Activated naive CD4-positive, alpha-beta T cell treated with anti-CD3 and anti-CD28 coated beads, Interleukin-2, amount 50 U/mL, for 72 hours (primary cell): Measurements from ENCODE around the gene SRSF8. TPM values are rescaled to one million over a fixed set of nuclear protein-coding genes. Genes with fewer than 3 reads are reported as not detected.

Source experiments
- ATAC-seq, 2 donors: fragments of 150-1000 bp; cut with Tn5 transposase; 2 replicates each; pipeline ENCODE4 v1.10.0; 2021; ENCODE audit warnings: mild to moderate bottlenecking in 2 of 2, moderate library complexity in 2 of 2
- DNase-seq, 2 donors: peaks; one replicate each; pipeline ENCODE4 v3.0.0; 2021 to 2022; ENCODE audit warnings: low spot score in 2 of 2
- H3K27ac Mint-ChIP-seq, 2 donors: one replicate each; pipeline ENCODE4 v1.8.0; 2022; ENCODE audit warnings: mild to moderate bottlenecking in 2 of 2, mixed read lengths in 2 of 2
- H3K36me3 Mint-ChIP-seq, 2 donors: one replicate each; pipeline ENCODE4 v1.8.0; 2022; ENCODE audit warnings: mixed read lengths in 2 of 2
- H3K9me3 Mint-ChIP-seq, 2 donors: one replicate each; pipeline ENCODE4 v1.8.0; 2022; ENCODE audit warnings: mixed read lengths in 2 of 2
- total RNA-seq, 2 donors: library from RNA; stranded (reverse); gene quantifications; one replicate each; pipeline ENCODE4 v1.2.3, GENCODE V29; 2022

Gene SRSF8
- total RNA-seq, 2 donors from 2014 or later: 19.5 to 25.4 TPM

DNA sequence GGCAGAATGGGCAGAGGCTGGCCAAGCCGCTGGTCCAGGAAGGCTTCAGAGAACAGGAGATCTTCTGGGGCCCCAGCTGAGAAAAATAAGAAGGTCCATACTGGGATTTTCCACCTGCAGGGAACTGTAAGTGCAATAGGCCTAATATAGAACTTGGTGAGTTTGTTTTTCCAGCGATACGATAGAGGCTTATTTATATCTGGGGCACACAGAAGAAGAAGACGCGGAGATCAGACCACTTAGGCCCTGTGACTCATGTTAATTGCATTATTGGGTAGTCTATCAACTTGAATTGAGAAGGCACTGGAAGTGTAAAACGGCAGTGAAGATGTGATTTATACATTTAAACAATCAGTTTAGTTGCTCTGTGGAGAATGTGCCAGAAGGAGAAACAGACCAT lies 7.7 kb upstream of the SRSF8 start:
- Mint-ChIP-seq H3K36me3 (no peaks in the 10 kb centered on the region), H3K9me3 (no peaks in the 10 kb centered on the region), H3K27ac (no peak overlapping the region)
- DNase-seq (no peak), ATAC-seq (no peak)

DNA sequence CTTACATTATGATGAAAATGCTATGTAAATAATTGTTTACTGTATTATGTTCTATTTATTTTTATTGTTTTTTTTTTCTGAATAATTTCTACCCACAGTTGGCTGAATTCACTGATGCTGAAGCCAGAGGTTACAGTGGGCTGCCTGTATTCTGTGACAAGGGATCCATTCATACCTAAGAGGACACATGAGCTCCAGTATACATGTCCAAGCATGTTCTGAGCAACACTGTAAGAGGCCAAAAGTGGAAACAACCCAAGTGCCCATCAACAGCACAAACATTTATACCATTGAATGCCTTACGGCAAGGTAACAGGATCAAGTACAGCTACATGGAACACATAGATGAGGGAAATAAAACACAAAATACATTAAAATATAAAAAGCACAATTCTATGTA lies 1.4 kb upstream of the SRSF8 start:
- H3K36me3 Mint-ChIP-seq: peaks cover 12 to 17% of the 10 kb centered on the region in 2 donors

DNA sequence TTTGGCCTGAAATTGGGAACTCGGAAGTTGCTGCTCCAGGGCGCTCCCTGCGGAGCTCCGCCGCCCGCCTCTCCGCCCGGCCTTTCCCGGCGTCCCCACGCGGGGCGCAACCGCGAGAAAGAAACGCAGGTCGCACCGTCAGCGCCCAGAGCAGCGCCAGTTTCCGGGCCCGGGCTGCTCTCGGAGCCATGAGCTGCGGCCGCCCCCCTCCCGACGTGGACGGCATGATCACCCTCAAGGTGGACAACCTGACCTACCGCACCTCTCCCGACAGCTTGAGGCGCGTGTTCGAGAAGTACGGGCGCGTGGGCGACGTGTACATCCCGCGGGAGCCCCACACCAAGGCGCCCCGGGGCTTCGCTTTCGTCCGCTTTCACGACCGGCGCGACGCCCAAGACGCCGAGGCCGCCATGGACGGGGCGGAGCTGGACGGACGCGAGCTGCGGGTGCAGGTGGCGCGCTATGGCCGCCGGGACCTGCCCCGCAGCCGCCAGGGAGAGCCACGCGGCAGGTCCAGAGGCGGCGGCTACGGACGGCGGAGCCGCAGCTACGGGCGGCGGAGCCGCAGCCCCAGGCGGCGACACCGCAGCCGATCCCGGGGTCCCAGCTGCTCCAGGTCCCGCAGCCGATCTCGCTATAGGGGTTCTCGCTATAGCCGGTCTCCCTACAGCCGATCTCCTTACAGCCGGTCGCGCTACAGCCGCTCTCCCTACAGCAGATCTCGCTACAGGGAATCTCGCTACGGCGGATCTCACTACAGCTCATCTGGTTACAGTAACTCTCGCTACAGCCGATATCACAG lies 521 bp downstream of the SRSF8 start:
- Mint-ChIP-seq H3K27ac (peak overlapping the region; percentile 94 to 97), H3K36me3 (peaks cover 12 to 23% of the 10 kb centered on the region in 2 donors), H3K9me3 (no peaks in the 10 kb centered on the region)
- ATAC-seq (peak; percentile 70 to 78), DNase-seq (peak; percentile 76 to 85)

More for the DNA sequence above, 1.4 kb upstream of the SRSF8 start:
- DNase-seq (no peak), ATAC-seq (no peak)
- Mint-ChIP-seq H3K27ac (no peak overlapping the region), H3K9me3 (no peaks in the 10 kb centered on the region)

DNA sequence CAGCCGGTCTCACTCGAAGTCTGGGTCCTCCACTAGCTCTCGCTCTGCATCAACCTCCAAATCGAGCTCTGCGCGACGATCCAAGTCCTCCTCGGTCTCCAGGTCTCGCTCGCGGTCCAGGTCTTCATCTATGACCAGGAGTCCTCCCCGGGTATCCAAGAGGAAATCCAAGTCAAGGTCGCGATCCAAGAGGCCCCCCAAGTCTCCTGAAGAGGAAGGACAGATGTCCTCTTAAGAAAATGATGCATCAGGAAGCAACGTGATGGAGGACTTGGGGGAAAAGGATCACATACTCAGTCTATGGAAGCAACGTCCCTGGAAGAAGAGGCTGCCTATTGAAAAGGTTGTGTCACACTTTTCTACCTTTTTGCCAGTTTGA lies 1.1 kb downstream of the SRSF8 start:
- ATAC-seq (no peak), DNase-seq (no peak)
- H3K27ac Mint-ChIP-seq: peak overlapping the region; percentile 94 to 97
- no peaks in the 10 kb centered on the region for H3K9me3 Mint-ChIP-seq
- peaks cover 12 to 23% of the 10 kb centered on the region in 2 donors for H3K36me3 Mint-ChIP-seq

DNA sequence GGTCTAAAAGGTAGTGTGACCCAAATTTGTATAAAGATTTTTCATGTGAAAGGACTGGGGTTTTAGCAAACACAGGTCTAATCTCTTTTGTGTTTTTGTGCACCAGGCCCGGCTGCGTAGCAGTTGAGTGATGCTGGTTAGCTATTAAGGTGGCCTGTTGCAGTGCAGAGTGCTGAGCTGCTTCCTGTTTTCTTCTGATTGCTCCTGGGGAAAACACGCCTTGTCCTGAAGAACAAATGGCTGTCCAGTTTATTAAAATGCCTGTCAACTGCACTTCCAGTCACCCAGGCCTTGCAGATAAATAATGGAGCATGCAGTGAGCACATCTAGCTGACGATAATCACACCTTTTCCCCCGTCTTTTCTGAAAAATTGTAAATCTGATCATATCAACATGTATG lies 1.8 kb downstream of the SRSF8 start:
- DNase-seq: peak; percentile 59 to 68
- no peaks in the 10 kb centered on the region for H3K9me3 Mint-ChIP-seq
- peaks cover 12 to 23% of the 10 kb centered on the region in 2 donors for H3K36me3 Mint-ChIP-seq

DNA sequence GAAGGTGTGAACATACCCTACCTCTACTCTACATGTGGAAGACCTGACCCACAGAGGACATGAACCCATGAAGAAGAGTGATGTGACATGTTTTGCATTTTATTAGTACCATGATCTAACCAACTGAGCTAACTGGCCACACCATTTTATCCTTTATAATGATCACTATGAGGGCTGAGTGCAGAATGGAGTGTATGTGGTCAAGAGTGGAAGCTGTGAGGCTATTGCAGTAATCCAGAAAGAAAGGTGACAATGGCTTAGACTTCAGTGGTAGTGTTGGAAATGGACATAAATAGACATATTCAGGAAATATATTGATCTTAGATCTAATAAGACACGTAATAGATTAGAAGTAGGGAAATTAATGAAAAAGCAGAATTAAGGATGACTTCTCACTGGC lies 3.8 kb downstream of the SRSF8 start:
- Mint-ChIP-seq H3K36me3 (peaks cover 12 to 23% of the 10 kb centered on the region in 2 donors), H3K27ac (no peak overlapping the region), H3K9me3 (no peaks in the 10 kb centered on the region)
- no peak for ATAC-seq
- DNase-seq: no peak

More for the DNA sequence above, 1.8 kb downstream of the SRSF8 start:
- peak; percentile 73 to 84 for ATAC-seq
- peak overlapping the region; percentile 94 to 97 for H3K27ac Mint-ChIP-seq

DNA sequence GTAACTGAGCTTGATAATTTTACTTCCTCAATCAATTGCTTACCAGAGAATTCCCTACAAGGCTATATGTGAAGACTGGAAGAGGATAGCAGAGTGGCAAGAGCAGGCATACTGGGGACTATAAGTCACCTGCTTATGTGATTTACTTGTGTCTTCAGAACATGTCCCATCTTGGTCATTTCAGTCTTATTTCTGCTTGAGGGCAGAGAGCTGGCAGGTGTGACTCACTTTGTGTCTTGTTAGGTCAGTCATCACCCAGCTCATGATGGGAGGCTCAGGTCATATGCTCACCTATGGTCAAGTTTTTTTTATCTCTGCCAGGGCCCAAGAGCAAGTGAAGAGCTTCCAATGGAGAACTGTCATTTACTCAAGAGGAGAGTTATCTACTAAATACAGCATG lies 6.2 kb downstream of the SRSF8 start:
- peak in 1 of 2 donors; percentile 56 for ATAC-seq
- H3K27ac Mint-ChIP-seq: peak overlapping the region in 1 of 2 donors; percentile 45
- DNase-seq: no peak
- peaks cover 7 to 12% of the 10 kb centered on the region in 2 donors for H3K36me3 Mint-ChIP-seq
- H3K9me3 Mint-ChIP-seq: no peaks in the 10 kb centered on the region

DNA sequence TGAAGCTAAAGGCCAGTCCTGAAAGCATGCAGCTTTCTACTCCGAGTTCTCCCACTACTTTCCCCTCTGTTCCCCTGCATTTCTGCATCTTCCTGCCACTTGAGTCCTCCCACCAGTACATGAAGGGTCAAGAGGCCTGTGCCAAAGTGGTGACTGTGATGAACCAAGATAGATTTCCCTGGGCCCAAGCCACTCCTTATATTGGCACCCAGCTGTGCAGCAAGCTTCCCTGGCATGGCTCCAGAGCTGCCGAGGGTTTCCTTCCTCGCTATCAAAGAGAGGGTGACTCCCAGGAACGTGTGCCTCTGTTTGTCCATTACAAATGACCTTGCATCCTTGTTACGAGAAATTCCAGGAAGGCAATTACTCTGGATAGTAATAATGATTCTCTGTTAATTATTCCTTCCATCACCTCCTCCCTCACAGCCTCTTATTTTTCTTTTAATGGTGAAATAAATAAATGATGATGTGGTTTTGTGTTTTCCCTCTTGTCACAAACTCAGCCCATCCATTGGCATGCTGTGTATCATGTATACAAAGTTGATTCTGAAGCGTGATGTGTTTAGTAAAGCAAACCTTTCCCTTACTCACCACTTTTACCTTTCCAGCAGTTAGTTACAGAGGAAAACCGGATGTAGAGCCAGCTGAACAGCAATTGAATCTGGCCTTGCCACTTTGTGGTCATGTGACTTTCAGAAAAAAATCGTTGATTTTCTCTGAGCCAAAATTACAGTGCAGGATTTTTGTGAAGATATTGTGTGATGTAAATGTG lies 8.3 kb downstream of the SRSF8 start:
- H3K9me3 Mint-ChIP-seq: no peaks in the 10 kb centered on the region
- H3K36me3 Mint-ChIP-seq: peaks cover 0 to 6% of the 10 kb centered on the region in 2 donors
- ATAC-seq: no peak
- DNase-seq: no peak
- H3K27ac Mint-ChIP-seq: no peak overlapping the region

DNA sequence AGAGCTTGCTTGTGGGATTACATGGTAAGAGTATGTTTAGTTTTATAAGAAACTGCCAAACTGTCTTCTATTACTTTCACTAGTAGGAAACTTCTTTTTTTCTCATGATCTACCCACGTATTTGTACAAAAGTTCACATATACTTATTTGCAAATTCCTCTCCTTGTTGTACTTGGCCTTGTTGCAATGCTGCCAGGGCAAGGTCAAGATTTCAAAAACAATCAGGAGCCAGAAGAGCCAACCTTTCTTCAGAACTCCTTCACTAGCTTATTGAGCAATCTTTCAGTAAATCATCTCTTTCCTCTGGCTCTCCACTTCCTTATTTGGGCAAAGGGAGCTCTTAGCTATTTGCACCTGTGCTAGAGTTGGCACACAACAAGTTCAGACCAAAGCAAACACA lies 9.7 kb downstream of the SRSF8 start:
- Mint-ChIP-seq H3K9me3 (no peaks in the 10 kb centered on the region), H3K27ac (no peak overlapping the region), H3K36me3 (no peaks in the 10 kb centered on the region)
- ATAC-seq (no peak), DNase-seq (no peak)

DNA sequence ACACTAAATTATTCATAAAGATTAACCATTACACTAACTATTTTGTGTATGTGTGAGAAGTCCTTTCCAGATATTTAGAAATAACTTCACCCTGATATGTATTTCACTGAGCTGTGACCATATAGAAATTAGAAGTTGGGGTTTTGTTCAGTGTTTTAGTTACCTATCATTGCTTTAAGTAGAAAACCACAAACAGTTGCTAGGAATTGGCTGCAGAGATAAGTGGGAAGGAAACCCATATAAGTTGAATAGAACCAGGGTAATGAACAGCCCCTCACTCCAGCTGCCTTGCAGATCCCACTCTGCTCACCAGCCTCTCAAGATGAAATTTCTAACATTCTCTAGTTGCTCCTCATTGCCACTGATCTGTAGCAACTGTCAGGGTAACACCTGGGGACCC lies 10.3 kb downstream of the SRSF8 start:
- no peak for ATAC-seq
- DNase-seq: no peak
- H3K36me3 Mint-ChIP-seq: no peaks in the 10 kb centered on the region
- H3K27ac Mint-ChIP-seq: no peak overlapping the region
- no peaks in the 10 kb centered on the region for H3K9me3 Mint-ChIP-seq

DNA sequence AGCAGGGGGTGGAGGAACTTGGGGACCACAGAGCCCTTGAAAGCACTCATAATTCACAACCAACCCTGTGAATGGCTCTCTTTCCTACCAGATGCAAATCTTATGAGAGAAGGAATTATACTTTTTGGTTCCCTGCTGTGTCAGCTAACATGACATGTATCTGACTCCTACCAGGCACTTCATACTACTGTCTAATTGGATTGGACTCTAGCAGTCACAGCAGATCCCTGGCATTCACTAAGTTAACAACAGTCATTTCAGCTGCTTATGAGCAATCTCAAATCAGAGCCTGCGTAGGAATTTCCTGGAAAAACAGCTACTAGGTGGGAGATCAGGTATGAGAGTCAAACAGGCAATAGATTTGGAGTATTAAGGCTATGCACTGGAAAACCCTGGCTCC lies 11.8 kb downstream of the SRSF8 start:
- no peak overlapping the region for H3K27ac Mint-ChIP-seq
- no peaks in the 10 kb centered on the region for H3K36me3 Mint-ChIP-seq
- DNase-seq: no peak
- no peak for ATAC-seq
- H3K9me3 Mint-ChIP-seq: no peaks in the 10 kb centered on the region

DNA sequence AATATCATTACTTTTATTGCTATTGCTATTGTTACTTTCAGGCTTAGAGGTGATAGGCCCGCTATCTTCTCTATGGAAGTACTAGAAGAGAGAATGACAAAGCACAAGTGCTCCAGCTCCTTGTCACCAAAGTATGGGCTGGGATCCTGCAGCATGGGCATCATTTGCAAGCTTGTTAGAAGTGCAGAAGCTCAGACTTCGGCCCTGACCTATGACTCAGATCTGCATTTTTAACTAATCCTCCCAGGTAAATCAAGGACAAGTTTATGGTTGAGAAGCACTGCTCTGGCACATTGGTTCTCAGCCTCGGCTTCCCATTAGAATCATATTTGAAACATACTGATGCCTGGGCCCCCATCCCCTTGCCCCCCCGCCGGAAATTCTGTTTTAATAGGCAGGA lies 14.3 kb downstream of the SRSF8 start:
- no peaks in the 10 kb centered on the region for H3K36me3 Mint-ChIP-seq
- ATAC-seq: no peak
- no peaks in the 10 kb centered on the region for H3K9me3 Mint-ChIP-seq

DNA sequence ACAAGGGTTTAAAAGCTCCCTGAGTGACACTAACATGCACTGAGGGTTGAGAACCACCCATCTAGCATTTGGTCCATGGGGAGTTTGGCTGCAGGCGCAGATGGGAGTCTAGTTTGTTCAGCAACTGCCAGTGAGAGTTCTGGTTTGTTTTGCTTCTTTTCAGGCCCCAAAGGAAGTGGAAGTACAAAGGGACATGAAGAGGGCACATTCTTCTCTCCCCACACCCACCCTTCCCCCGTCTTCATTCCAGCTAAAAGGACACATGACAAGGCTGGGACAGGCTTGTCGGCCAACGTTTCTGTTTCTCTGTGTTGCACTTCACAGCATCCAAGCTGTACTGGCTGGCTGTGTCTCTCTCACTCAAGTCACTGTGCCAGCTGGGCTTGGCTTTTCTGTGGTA lies 14.7 kb downstream of the SRSF8 start:
- H3K27ac Mint-ChIP-seq: no peak overlapping the region
- no peaks in the 10 kb centered on the region for H3K36me3 Mint-ChIP-seq
- no peak for ATAC-seq
- no peaks in the 10 kb centered on the region for H3K9me3 Mint-ChIP-seq
- no peak for DNase-seq

More for the DNA sequence above, 14.3 kb downstream of the SRSF8 start:
- DNase-seq: no peak
- H3K27ac Mint-ChIP-seq: no peak overlapping the region

DNA sequence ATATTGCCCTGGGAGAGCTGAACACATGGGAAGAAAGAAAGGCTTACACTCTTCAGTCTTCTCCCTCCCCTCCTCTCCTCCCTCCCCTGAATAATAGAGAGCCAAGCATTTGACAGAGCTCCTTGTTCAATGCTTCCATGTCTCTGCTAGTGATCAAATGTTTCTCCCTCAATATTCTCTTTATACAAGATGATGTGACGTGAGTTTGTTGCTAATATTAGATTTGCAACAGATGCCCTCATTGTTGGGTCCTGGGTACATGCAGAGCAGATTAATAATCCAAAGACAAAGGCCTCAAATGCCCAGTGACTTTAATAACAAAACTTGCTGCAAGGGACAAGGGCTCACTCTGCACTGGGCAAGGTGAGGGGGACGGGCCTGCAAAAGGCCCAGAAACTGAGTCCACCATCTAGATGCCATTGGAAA lies 15.9 kb downstream of the SRSF8 start:
- Mint-ChIP-seq H3K9me3 (no peaks in the 10 kb centered on the region), H3K36me3 (no peaks in the 10 kb centered on the region), H3K27ac (no peak overlapping the region)
- ATAC-seq: no peak
- no peak for DNase-seq

DNA sequence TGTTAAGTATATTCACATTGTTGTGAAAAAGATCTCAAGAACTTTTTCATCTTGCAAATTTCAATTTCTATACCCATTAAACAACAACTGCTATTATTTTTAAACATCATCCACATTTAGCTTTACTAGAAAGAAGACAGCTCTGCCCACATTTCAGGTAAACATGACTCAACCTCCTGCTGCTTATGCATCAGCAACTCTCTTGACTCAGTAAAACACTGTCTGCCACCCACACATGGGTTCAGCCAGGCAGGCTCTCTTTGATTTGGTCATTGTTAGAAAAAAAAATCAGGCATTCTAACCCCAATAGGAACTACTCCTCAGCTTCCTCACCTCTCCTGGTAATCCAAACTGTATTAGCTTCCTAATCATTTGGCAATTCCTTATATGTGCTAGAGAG lies 17.8 kb downstream of the SRSF8 start:
- ATAC-seq: peak; percentile 71 to 87
- DNase-seq: peak in 1 of 2 donors; percentile 49
- peak overlapping the region; percentile 3 to 18 for H3K27ac Mint-ChIP-seq

DNA sequence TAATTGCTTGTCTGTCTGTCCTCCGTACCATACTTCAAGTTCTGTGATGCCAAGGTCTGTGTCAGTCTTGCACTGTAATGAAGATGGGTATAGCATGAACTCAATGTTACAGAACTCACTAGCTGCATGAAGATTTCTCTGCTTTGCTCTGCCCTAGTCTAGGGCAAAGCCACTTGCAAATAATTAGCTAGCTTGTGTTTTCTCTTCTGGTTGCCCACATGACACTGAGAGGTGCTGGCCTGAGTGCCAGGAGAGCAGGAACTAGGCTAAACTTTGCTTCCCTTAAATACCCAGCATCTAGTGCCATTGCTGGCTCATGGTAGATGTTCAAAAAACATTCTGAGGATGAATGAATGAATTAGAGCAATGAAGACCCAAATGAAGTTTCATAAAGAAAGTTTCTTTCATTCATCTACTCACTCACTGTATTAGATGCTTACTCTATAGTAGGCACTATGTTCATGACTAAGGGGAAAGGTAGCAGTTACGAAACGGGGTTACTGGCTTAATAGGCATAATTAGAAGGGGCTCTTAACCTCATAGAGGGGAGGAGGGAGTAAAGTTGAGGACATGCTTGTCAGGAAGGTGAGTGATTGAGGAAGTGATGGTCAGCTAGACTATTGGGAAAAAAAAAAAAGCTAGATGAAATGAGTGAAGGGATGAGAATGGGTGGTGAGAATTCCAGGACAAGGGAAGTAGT lies 18.5 kb downstream of the SRSF8 start:
- Mint-ChIP-seq H3K9me3 (peaks cover 0 to 3% of the 10 kb centered on the region in 2 donors), H3K36me3 (peaks cover 0 to 1% of the 10 kb centered on the region in 2 donors), H3K27ac (peak overlapping the region; percentile 18 to 53)
- no peak for ATAC-seq
- no peak for DNase-seq

More for the DNA sequence above, 17.8 kb downstream of the SRSF8 start:
- peaks cover 0 to 3% of the 10 kb centered on the region in 2 donors for H3K9me3 Mint-ChIP-seq
- H3K36me3 Mint-ChIP-seq: no peaks in the 10 kb centered on the region

DNA sequence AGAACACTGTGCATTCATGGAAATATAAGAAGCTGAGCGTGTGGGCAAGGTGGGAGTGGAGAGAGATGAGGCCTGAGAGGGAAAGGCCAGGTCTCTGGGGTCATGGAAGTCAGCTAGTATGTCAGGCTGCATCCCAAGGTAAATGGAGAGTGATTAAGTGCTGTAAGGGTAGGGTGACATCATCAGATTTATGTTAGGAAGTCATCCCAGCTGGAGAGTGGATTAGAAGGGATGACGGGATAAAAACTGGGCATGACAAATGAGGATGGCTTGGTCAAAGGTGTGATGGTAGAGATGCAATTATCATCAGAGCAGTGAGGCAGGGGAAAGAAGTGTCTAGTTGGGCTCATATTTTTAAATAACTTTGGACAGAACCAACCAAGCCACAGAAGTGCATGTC lies 19.4 kb downstream of the SRSF8 start:
- Mint-ChIP-seq H3K27ac (peak overlapping the region in 1 of 2 donors; percentile 0), H3K36me3 (peaks cover 0 to 5% of the 10 kb centered on the region in 2 donors), H3K9me3 (peaks cover 0 to 3% of the 10 kb centered on the region in 2 donors)
- no peak for DNase-seq
- no peak for ATAC-seq
